Activated CD8-positive, alpha-beta T cell treated with anti-CD3 and anti-CD28 coated beads for 36 hours (primary cell): ENCODE measurements around the gene RNF144A. TPM values are rescaled to one million over a fixed set of nuclear protein-coding genes. Genes with fewer than 3 reads are reported as not detected.

Source experiments
- ATAC-seq: fragments of 200-7000 bp; cut with Tn5 transposase; one replicate; pipeline ENCODE4 v1.10.0; 2021; ENCODE audit warnings: mild to moderate bottlenecking, moderate library complexity
- CTCF ChIA-PET: fragments of 350-600 bp; sonication (Branson Sonifier 250); formaldehyde crosslinking; loops from one replicate; lab custom pipeline; 2021; ENCODE audit warnings: antibody characterized with exemption; lab: Charles Lee
- POLR2A ChIA-PET: fragments of 350-600 bp; sonication (Branson Sonifier 250); formaldehyde crosslinking; loops from one replicate; lab custom pipeline; 2021; ENCODE audit warnings: antibody characterized with exemption; lab: Charles Lee
- DNase-seq: peaks from one replicate; pipeline ENCODE4 v3.0.0-alpha.2; 2020
- H3K27ac Mint-ChIP-seq: one replicate; pipeline ENCODE4 v1.8.0; 2021; ENCODE audit warnings: mild to moderate bottlenecking, mixed read lengths
- H3K27me3 Mint-ChIP-seq: one replicate; pipeline ENCODE4 v1.8.0; 2021; ENCODE audit warnings: mixed read lengths
- H3K36me3 Mint-ChIP-seq: one replicate; pipeline ENCODE4 v1.8.0; 2021; ENCODE audit warnings: low read depth, mixed read lengths
- H3K4me1 Mint-ChIP-seq: one replicate; pipeline ENCODE4 v1.8.0; 2021; ENCODE audit warnings: low read depth, mixed read lengths
- H3K4me3 Mint-ChIP-seq: one replicate; pipeline ENCODE4 v1.8.0; 2021; ENCODE audit warnings: mild to moderate bottlenecking, moderate library complexity, mixed read lengths
- H3K9me3 Mint-ChIP-seq: one replicate; pipeline ENCODE4 v1.8.0; 2021; ENCODE audit warnings: mixed read lengths
- intact Hi-C: fragments of 100-400 bp; cut with micrococcal nuclease; formaldehyde crosslinking; loops from one replicate; pipeline ENCODE4 v1.10.0; 2022
- total RNA-seq, 2 experiments: library from RNA; stranded (reverse); gene quantifications; one replicate each; pipeline ENCODE4 v1.2.3, GENCODE V29; 2021
- TF ChIP-seq, protein P1 (sequence below): fragments of 200-600 bp; IDR thresholded peaks from one replicate; pipeline ENCODE4 v1.8.0; 2022; ENCODE audit warnings: antibody characterized with exemption, mild to moderate bottlenecking

Gene RNF144A
- total RNA-seq, 2 experiments from 2014 or later: 32.6 to 36.5 TPM

DNA sequence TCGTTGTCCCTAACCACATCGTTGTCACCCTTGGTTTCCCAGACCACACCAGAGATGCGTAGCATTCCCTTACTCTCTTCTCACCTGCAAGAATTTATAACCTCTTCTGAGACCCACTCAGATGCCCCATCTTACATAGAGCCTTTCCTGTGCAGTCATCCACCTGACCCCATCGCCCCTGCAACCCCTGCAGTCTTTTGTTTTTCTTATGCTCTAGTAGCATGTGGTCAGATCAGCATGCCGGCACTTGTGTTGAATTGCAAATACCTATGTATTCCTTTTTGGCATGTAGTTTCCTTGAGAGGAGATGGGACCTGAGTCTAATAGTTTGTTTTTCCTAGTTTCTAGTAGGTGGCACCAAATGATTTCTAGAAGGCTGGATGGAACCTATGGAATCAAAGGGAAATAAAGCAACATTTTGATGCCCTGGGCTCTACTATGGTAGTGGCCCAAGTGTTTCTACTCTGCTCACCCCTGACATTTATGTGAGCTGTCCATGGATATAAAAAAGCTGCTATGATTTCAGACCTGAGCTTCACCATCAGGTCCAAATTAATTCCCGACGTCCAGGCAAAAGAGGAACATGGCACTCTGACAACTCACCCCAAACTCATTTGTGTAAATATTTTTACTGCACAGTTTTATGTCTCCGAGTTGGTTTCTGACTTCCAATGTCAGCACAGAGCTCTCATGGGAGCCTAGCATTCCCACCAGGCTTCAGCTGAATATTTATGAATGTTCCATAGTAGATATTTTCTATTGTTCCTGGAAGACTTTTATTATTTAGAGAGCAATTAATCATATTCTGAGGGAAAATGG is 143.6 kb downstream of the RNF144A start:
- CTCF ChIA-PET: interaction anchor here (1.7 to 5.5 kb wide), 2 partner anchors 17 to 233 kb away, joined by 3 to 42 read pairs; no protein-coding TSS in a partner anchor
- Mint-ChIP-seq H3K27me3 (no peaks in the 10 kb centered on the region), H3K9me3 (peaks cover 11% of the 10 kb centered on the region), H3K36me3 (peaks cover 16% of the 10 kb centered on the region), H3K4me3 (no peak overlapping the region), H3K27ac (no peak overlapping the region), H3K4me1 (peaks cover 16% of the 10 kb centered on the region)
- DNase-seq (no peak), ATAC-seq (no peak)
- POLR2A ChIA-PET: interaction anchor here (1.2 kb wide), 1 partner anchor 181 kb away, joined by 3 read pairs; no protein-coding TSS in a partner anchor
- intact Hi-C loops: no loop called here
- TF ChIP-seq, protein P1, sequence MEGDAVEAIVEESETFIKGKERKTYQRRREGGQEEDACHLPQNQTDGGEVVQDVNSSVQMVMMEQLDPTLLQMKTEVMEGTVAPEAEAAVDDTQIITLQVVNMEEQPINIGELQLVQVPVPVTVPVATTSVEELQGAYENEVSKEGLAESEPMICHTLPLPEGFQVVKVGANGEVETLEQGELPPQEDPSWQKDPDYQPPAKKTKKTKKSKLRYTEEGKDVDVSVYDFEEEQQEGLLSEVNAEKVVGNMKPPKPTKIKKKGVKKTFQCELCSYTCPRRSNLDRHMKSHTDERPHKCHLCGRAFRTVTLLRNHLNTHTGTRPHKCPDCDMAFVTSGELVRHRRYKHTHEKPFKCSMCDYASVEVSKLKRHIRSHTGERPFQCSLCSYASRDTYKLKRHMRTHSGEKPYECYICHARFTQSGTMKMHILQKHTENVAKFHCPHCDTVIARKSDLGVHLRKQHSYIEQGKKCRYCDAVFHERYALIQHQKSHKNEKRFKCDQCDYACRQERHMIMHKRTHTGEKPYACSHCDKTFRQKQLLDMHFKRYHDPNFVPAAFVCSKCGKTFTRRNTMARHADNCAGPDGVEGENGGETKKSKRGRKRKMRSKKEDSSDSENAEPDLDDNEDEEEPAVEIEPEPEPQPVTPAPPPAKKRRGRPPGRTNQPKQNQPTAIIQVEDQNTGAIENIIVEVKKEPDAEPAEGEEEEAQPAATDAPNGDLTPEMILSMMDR: no peak

DNA sequence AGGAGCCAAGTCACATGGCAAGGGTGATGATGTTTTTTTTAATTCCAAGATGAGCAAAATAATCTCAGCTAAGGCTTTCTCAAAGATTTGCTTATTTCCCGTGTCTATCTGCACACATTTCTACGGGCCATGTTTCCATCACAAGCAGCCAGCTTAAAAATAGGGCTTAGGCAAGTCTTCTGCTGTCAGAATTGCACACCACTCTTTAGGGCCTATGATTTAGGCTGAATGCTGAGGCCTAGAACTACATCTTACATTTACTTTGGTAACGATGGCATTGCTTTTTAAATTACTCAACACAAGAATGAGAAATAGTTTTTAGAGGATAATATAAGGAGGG is 144.2 kb downstream of the RNF144A start:
- peaks cover 16% of the 10 kb centered on the region for H3K36me3 Mint-ChIP-seq
- H3K9me3 Mint-ChIP-seq: peaks cover 11% of the 10 kb centered on the region
- ChIA-PET CTCF (interaction anchor here (5.5 kb wide), 1 partner anchor 17 kb away, joined by 42 read pairs; no protein-coding TSS in a partner anchor), POLR2A (interaction anchor here (1.2 kb wide), 1 partner anchor 181 kb away, joined by 3 read pairs; no protein-coding TSS in a partner anchor)
- DNase-seq (no peak), ATAC-seq (no peak)
- no peak overlapping the region for H3K27ac Mint-ChIP-seq
- intact Hi-C loops: no loop called here
- H3K4me1 Mint-ChIP-seq: peaks cover 16% of the 10 kb centered on the region
- no peaks in the 10 kb centered on the region for H3K27me3 Mint-ChIP-seq
- H3K4me3 Mint-ChIP-seq: no peak overlapping the region
- TF ChIP-seq, protein P1: no peak

DNA sequence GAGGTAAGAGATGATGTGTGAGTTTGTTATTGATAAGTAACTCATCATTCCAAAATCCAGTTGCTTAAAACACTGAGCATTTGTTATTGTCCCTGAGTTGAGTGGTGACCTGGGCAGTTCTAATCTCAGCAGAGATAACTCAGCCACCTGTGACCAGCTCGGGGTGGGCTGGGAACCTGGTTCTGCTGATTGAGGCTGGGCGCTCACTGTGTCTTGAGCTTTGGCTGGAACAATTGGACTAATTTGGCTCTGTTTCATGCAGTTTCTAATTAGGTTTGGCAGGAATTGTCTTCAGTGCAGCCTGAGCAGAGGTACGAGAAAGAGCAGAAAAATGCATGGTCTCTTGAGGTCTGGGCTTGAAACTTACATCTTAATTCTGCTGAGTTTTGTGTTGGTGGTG is 144.7 kb downstream of the RNF144A start:
- Mint-ChIP-seq H3K4me1 (peaks cover 16% of the 10 kb centered on the region), H3K27me3 (no peaks in the 10 kb centered on the region), H3K27ac (no peak overlapping the region), H3K36me3 (peaks cover 16% of the 10 kb centered on the region), H3K4me3 (no peak overlapping the region), H3K9me3 (peaks cover 11% of the 10 kb centered on the region)
- ChIA-PET CTCF (interaction anchor here (1.1 to 5.5 kb wide), 2 partner anchors 18 to 25 kb away, joined by 3 to 42 read pairs; no protein-coding TSS in a partner anchor), POLR2A (no interaction called here)
- TF ChIP-seq, protein P1: no peak
- ATAC-seq (no peak), DNase-seq (no peak)
- intact Hi-C loops: no loop called here

DNA sequence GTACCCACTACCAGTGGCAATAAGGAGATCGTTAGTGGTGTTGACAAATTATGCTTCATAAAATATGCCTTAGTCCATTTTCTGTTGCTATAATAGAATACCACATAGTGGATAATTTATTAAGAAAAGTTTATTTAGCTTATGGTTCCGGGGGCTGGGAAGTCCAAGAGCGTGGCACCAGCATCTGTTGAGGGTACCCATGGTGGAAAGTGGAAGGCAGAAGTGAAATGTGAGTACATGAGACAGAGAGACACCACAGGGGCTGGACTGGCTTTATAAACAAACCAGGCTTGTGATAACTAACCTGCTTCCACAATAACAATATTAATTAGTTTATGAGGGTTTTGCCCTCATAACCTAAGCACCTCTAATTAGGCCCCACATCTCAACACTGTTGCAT is 146.6 kb downstream of the RNF144A start:
- Mint-ChIP-seq H3K27ac (no peak overlapping the region), H3K27me3 (no peaks in the 10 kb centered on the region), H3K4me3 (no peak overlapping the region), H3K4me1 (peaks cover 11% of the 10 kb centered on the region), H3K9me3 (peaks cover 11% of the 10 kb centered on the region), H3K36me3 (peaks cover 16% of the 10 kb centered on the region)
- TF ChIP-seq, protein P1: no peak
- ChIA-PET CTCF (interaction anchor here (1.6 kb wide), 1 partner anchor 13 kb away, joined by 4 read pairs; no protein-coding TSS in a partner anchor), POLR2A (interaction anchor here (0.6 to 1.3 kb wide), 2 partner anchors 9 to 1534 kb away, joined by 3 read pairs; no protein-coding TSS in a partner anchor)
- DNase-seq (no peak), ATAC-seq (no peak)
- intact Hi-C loops: no loop called here

DNA sequence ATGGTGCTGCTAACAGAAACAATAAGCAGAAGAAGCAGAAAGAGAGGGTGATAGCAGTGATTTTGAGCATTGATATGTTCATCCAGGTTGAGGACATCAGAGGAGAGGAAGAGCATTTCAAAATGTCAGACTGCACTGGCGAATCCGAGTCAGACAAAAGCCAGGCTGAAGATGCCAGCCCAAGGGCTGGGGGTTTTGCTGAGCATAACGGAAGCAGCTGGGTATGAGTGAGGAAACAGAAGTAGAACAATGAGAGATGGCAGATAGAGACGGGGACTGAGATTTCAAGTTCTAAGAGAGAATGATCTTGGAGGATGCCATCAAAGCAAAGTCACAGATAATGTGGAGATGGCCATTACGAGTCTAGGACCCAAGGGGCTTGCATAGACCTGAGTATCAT is 151.2 kb downstream of the RNF144A start:
- H3K27me3 Mint-ChIP-seq: no peaks in the 10 kb centered on the region
- ATAC-seq (no peak), DNase-seq (no peak)
- no peak overlapping the region for H3K27ac Mint-ChIP-seq
- peaks cover under 1% of the 10 kb centered on the region for H3K9me3 Mint-ChIP-seq
- no peaks in the 10 kb centered on the region for H3K4me1 Mint-ChIP-seq
- H3K4me3 Mint-ChIP-seq: no peak overlapping the region
- H3K36me3 Mint-ChIP-seq: peaks cover 7% of the 10 kb centered on the region
- CTCF ChIA-PET: no interaction called here
- TF ChIP-seq, protein P1: no peak
- intact Hi-C loops: no loop called here
- POLR2A ChIA-PET: interaction anchor here (1.3 kb wide), 1 partner anchor 19 kb away, joined by 4 read pairs; no protein-coding TSS in a partner anchor
